Lower leg skin (tissue), 4 donors: ENCODE data around the gene OR8B2. TPM values are rescaled to one million over a fixed set of nuclear protein-coding genes. Genes with fewer than 3 reads are reported as not detected.

ENCODE experiments used
- DNase-seq, 2 donors: peaks; one replicate each; pipeline ENCODE4 v3.0.0-alpha.2; 2019; ENCODE audit warnings: low spot score in 2 of 2
- H3K4me3 ChIP-seq: fragments of 200-600 bp; sonication (generic); 2 replicates; pipeline ENCODE4 v1.5.1; 2017; ENCODE audit warnings: mild to moderate bottlenecking, low read depth; ENCODE audit not compliant: poor library complexity, severe bottlenecking
- POLR2A ChIP-seq, 2 donors: fragments of 450-650 bp; IDR thresholded peaks; one replicate each; pipeline ENCODE4 v1.6.1; 2016 to 2017; ENCODE audit warnings: antibody characterized with exemption in 2 of 2, mild to moderate bottlenecking in 1 of 2, moderate library complexity in 1 of 2
- WGBS, 2 donors: methylation state at CpG; one replicate each; pipeline ENCODE4 v1.1.5; 2018; 5-methylcytosine and 5-hydroxymethylcytosine counted together
- intact Hi-C: fragments of 100-400 bp; cut with DNase I; formaldehyde crosslinking; loops from one replicate; pipeline ENCODE4 v1.15.0; 2023; ENCODE audit warnings: low total_unique reads
- total RNA-seq, 4 donors: library from RNA; depleted of rRNA; stranded (reverse); fragments of >200 nt; gene quantifications; one replicate each; pipeline ENCODE4 v1.1.0, GENCODE V29; 2016
- TF ChIP-seq, protein P1 (sequence below), 3 donors: fragments of 450-650 bp; IDR thresholded peaks; one replicate each; pipeline ENCODE4 v1.5.1; 2016; ENCODE audit warnings: antibody characterized with exemption in 3 of 3, mild to moderate bottlenecking in 3 of 3, moderate library complexity in 2 of 3

The OR8B2 gene
- total RNA-seq, 4 donors from 2014 or later, result not detected

GRCh38 chr11:124376280-124376679, 8.0 kb downstream of the OR8B2 start:
- WGBS, 2 donors, result 68 to 70% methylated on average over 3 of the region's 3 CpGs
- intact Hi-C loops, result no loop called here
- TF ChIP-seq, protein P1, sequence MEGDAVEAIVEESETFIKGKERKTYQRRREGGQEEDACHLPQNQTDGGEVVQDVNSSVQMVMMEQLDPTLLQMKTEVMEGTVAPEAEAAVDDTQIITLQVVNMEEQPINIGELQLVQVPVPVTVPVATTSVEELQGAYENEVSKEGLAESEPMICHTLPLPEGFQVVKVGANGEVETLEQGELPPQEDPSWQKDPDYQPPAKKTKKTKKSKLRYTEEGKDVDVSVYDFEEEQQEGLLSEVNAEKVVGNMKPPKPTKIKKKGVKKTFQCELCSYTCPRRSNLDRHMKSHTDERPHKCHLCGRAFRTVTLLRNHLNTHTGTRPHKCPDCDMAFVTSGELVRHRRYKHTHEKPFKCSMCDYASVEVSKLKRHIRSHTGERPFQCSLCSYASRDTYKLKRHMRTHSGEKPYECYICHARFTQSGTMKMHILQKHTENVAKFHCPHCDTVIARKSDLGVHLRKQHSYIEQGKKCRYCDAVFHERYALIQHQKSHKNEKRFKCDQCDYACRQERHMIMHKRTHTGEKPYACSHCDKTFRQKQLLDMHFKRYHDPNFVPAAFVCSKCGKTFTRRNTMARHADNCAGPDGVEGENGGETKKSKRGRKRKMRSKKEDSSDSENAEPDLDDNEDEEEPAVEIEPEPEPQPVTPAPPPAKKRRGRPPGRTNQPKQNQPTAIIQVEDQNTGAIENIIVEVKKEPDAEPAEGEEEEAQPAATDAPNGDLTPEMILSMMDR (IDR thresholded peaks at IDR 0.05), result no peak
- no peak for TF ChIP-seq POLR2A (IDR thresholded peaks at IDR 0.05)
- H3K4me3 ChIP-seq, result no peak overlapping the region
- DNase-seq, result no peak

DNA sequence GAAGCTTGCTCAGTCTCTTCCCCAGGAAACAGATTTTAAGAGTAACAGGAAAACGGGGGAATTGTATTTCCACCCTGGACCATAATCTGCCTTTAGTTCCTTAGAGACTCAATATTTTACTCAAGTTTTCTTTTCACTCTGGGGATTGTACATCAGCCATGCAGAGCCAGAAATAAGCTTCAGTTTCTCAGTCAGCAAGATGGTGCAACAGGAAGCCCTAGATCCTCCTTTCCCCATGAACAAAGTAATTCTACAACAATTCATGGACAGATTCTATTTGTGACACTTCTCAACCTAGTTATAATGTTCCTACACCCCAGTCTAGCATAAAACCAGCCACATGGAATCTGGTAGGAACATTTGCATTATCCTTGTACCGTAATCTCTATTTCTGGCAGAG, 24.7 kb downstream of the OR8B2 start:
- DNase-seq, result no peak
- 32 to 33% methylated on average over 2 of the region's 2 CpGs for WGBS, 2 donors
- TF ChIP-seq, protein P1 (IDR thresholded peaks at IDR 0.05), result no peak
- TF ChIP-seq POLR2A (IDR thresholded peaks at IDR 0.05), result no peak
- H3K4me3 ChIP-seq, result no peak overlapping the region
- intact Hi-C loops, result no loop called here

- no peak overlapping the region for H3K4me3 ChIP-seq
- TF ChIP-seq, protein P1 (IDR thresholded peaks at IDR 0.05), result no peak
- no peak for TF ChIP-seq POLR2A (IDR thresholded peaks at IDR 0.05)
- whole genome bisulfite sequencing, 2 donors, result 37 to 76% methylated on average over 3 of the region's 3 CpGs
- intact Hi-C loops, result no loop called here
- DNase-seq, result no peak
Observed at GRCh38 chr11:124346311-124346955, 37.9 kb downstream of the OR8B2 start.

GRCh38 chr11:124344346-124344745, 40.0 kb downstream of the OR8B2 start:
- intact Hi-C loops, result no loop called here
- H3K4me3 ChIP-seq, result no peak overlapping the region
- no peak for DNase-seq
- no peak for TF ChIP-seq POLR2A (IDR thresholded peaks at IDR 0.05)
- TF ChIP-seq, protein P1 (IDR thresholded peaks at IDR 0.05), result no peak
- WGBS, 2 donors, result 84 to 89% methylated on average over 5 of the region's 5 CpGs

GRCh38 chr11:124340142-124340447, 44.2 kb downstream of the OR8B2 start:
- intact Hi-C loops, result no loop called here
- TF ChIP-seq, protein P1 (IDR thresholded peaks at IDR 0.05), result no peak
- TF ChIP-seq POLR2A (IDR thresholded peaks at IDR 0.05), result no peak
- DNase-seq, result no peak
- no peak overlapping the region for H3K4me3 ChIP-seq
- WGBS, 2 donors, result 74 to 75% methylated on average over 2 of the region's 2 CpGs
